Activated CD4-positive, CD25-positive, alpha-beta regulatory T cell treated with anti-CD3 and anti-CD28 coated beads, Interleukin-2, amount 50 U/mL, for 72 hours (primary cell): Measurements from ENCODE around the gene CSRNP3.

Experiments
- DNase-seq: peaks from one replicate; pipeline ENCODE4 v3.0.0; 2021

Gene CSRNP3

GRCh38 chr2:165472922-165473321 is 3.4 kb downstream of the CSRNP3 start:
- DNase-seq, result no peak

GRCh38 chr2:165474619-165475276 is 5.2 kb downstream of the CSRNP3 start:
- no peak for DNase-seq

GRCh38 chr2:165475277-165476004 is 5.9 kb downstream of the CSRNP3 start:
- no peak for DNase-seq

GRCh38 chr2:165479856-165480255 is 10.4 kb downstream of the CSRNP3 start:
- DNase-seq, result no peak

GRCh38 chr2:165494573-165494972 is 25.1 kb downstream of the CSRNP3 start:
- DNase-seq, result no peak

- DNase-seq, result no peak
Observed at GRCh38 chr2:165497659-165498317, 28.3 kb downstream of the CSRNP3 start.

- no peak for DNase-seq
Observed at GRCh38 chr2:165499131-165499530, 29.6 kb downstream of the CSRNP3 start.

- no peak for DNase-seq
Observed at GRCh38 chr2:165500001-165500400, 30.5 kb downstream of the CSRNP3 start.

GRCh38 chr2:165500816-165501215 is 31.3 kb downstream of the CSRNP3 start:
- DNase-seq, result no peak

- no peak for DNase-seq
Observed at GRCh38 chr2:165505514-165505913, 36.0 kb downstream of the CSRNP3 start.

GRCh38 chr2:165508927-165509326 is 39.4 kb downstream of the CSRNP3 start:
- no peak for DNase-seq

- no peak for DNase-seq
Observed at GRCh38 chr2:165513479-165513878, 44.0 kb downstream of the CSRNP3 start.

GRCh38 chr2:165518611-165519010 is 49.1 kb downstream of the CSRNP3 start:
- no peak for DNase-seq

GRCh38 chr2:165522719-165523118 is 53.2 kb downstream of the CSRNP3 start:
- no peak for DNase-seq

GRCh38 chr2:165524720-165525119 is 55.2 kb downstream of the CSRNP3 start:
- no peak for DNase-seq

- DNase-seq, result no peak
Observed at GRCh38 chr2:165528691-165529090, 59.2 kb downstream of the CSRNP3 start.

GRCh38 chr2:165529130-165529529 is 59.6 kb downstream of the CSRNP3 start:
- no peak for DNase-seq

- no peak for DNase-seq
Observed at GRCh38 chr2:165533331-165533730, 63.8 kb downstream of the CSRNP3 start.

GRCh38 chr2:165535471-165535870 is 66.0 kb downstream of the CSRNP3 start:
- no peak for DNase-seq

GRCh38 chr2:165536851-165537499 is 67.5 kb downstream of the CSRNP3 start:
- no peak for DNase-seq

GRCh38 chr2:165539985-165540384 is 70.5 kb downstream of the CSRNP3 start:
- DNase-seq, result no peak

GRCh38 chr2:165544897-165545296 is 75.4 kb downstream of the CSRNP3 start:
- no peak for DNase-seq

- no peak for DNase-seq
Observed at GRCh38 chr2:165547900-165548299, 78.4 kb downstream of the CSRNP3 start.

GRCh38 chr2:165549619-165550018 is 80.1 kb downstream of the CSRNP3 start:
- no peak for DNase-seq
